ENCODE data around the gene FSTL5. TPM values are rescaled to one million over a fixed set of nuclear protein-coding genes. Genes with fewer than 3 reads are reported as not detected.
A peak's percentile ranks its signal among the peaks of the same experiment; 100 is the strongest.

Gene FSTL5
- total RNA-seq, 2 donors from 2014 or later, result 0.24 to 1.1 TPM

DNA sequence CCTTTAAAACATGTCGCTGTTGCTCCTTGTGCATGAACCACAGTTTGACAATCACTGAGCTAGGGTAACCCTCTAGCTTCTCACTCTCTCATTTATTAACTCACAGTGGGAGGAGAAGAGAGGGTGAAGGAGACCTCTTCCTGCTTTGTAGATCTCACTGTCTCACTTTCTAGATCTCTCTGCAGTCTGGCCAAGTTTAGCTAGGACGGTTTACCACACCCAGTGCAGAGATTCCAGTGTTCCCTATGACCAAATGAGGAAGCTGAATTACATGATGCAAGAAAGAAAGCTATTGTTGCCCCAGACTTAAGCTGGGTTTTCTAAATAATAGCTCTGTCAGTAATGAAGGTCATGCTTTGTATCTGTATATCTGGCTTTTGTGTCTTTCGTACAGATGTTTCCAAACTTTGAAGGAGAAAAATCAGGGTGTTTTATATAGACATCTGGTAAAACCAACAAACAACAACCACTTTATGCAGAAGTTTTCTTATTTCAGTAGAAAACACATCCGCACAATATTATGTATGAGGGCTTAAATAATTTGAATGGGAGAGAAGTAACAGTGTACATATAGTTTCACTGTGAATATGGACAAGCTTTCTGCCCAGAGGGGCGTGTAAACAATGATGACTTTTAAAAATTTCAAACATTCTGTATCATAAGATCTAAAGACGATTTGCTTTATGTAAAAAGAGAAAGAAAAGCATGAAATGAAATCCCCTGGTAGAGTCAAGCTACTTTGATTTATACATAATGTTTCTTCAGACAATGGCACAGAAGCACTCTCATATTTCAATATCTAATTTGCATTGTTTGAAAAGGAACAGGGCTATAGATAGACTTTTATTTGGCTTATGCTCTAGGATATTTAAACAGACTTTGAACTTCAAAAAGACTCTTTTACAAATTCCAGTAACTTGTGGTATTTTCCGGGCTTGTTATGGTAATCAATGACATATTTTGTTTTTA is 582.3 kb downstream of the FSTL5 start:
- no peaks in the 10 kb centered on the region for H3K27me3 ChIP-seq (ENCODE audit: control insufficient read depth, insufficient read depth, low read length, poor library complexity, severe bottlenecking)
- H3K9ac ChIP-seq (ENCODE audit: extremely low read depth, low read length, poor library complexity, severe bottlenecking), result no peak overlapping the region
- TF ChIP-seq, protein P1, sequence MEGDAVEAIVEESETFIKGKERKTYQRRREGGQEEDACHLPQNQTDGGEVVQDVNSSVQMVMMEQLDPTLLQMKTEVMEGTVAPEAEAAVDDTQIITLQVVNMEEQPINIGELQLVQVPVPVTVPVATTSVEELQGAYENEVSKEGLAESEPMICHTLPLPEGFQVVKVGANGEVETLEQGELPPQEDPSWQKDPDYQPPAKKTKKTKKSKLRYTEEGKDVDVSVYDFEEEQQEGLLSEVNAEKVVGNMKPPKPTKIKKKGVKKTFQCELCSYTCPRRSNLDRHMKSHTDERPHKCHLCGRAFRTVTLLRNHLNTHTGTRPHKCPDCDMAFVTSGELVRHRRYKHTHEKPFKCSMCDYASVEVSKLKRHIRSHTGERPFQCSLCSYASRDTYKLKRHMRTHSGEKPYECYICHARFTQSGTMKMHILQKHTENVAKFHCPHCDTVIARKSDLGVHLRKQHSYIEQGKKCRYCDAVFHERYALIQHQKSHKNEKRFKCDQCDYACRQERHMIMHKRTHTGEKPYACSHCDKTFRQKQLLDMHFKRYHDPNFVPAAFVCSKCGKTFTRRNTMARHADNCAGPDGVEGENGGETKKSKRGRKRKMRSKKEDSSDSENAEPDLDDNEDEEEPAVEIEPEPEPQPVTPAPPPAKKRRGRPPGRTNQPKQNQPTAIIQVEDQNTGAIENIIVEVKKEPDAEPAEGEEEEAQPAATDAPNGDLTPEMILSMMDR (conservative IDR thresholded peaks at IDR 0.05), result no peak
- H3K4me1 Mint-ChIP-seq, result peaks cover 3% of the 10 kb centered on the region
- WGBS, 2 experiments (ENCODE audit: insufficient coverage in 1 of 2, insufficient read length in 1 of 2), result 83 to 86% methylated on average over 1 to 7 of the region's 7 CpGs
- H3K36me3 ChIP-seq (ENCODE audit: control insufficient read depth, insufficient read depth, low read length), result no peaks in the 10 kb centered on the region
- no peak overlapping the region for H3K27ac Mint-ChIP-seq
- DNase-seq, result no peak
- H3K9me3 ChIP-seq (ENCODE audit: control insufficient read depth, low read length), result no peaks in the 10 kb centered on the region
- no peaks in the 10 kb centered on the region for H3K36me3 Mint-ChIP-seq (ENCODE audit: low read depth)
- peak overlapping the region; percentile 44 for H3K27ac ChIP-seq (ENCODE audit: low read depth, low read length)
- no peaks in the 10 kb centered on the region for H3K4me1 ChIP-seq (ENCODE audit: control insufficient read depth, insufficient read depth, low read length)
- no peaks in the 10 kb centered on the region for H3K27me3 Mint-ChIP-seq (ENCODE audit: insufficient read depth)
- no peak overlapping the region for H3K4me3 Mint-ChIP-seq
- H3K9me3 Mint-ChIP-seq, result no peaks in the 10 kb centered on the region
- no peak overlapping the region for H3K4me3 ChIP-seq (ENCODE audit: low read length)

DNA sequence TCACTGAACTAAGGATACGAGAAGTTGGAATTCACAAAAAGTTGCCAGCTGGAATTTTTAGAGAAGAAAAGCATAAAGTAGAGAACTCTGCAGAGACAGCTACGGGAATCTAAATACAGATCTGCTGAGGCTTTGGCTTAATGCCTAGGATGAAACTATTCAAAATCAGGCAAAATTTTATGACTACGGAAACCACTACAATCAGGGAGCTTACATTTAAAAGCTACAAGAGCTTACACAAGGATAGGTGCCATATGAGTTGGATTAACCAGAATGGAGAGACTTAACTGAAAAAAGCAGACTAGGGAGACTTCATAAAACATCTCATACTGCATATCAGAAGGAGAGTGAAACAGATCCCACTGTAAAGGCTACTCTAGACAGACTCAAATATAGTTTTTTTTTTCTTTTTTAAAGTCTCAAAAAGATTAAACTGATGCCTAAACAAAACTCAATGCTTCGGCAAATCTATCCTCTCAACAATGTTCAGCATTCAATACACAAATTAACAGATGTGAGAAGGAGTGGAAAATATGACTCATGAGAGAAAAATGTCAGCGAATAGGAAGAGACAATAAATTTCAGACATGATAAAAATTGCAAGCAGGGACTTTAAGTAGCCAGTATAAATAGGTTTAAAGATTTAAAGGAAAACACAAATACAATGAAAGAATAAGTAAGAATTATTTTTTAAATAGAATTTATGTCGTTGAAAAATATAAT is 586.1 kb downstream of the FSTL5 start:
- no peak for DNase-seq
- Mint-ChIP-seq H3K27ac (no peak overlapping the region), H3K27me3 (ENCODE audit: insufficient read depth) (no peaks in the 10 kb centered on the region), H3K4me3 (no peak overlapping the region), H3K36me3 (ENCODE audit: low read depth) (no peaks in the 10 kb centered on the region), H3K9me3 (peaks cover 21% of the 10 kb centered on the region), H3K4me1 (no peaks in the 10 kb centered on the region)
- H3K4me3 ChIP-seq (ENCODE audit: low read length), result no peak overlapping the region
- 86 to 94% methylated on average over 2 to 5 of the region's 6 CpGs for WGBS, 2 experiments (ENCODE audit: insufficient coverage in 1 of 2, insufficient read length in 1 of 2)
- no peaks in the 10 kb centered on the region for H3K27me3 ChIP-seq (ENCODE audit: control insufficient read depth, insufficient read depth, low read length, poor library complexity, severe bottlenecking)
- H3K36me3 ChIP-seq (ENCODE audit: control insufficient read depth, insufficient read depth, low read length), result no peaks in the 10 kb centered on the region
- H3K9ac ChIP-seq (ENCODE audit: extremely low read depth, low read length, poor library complexity, severe bottlenecking), result no peak overlapping the region
- no peak overlapping the region for H3K27ac ChIP-seq (ENCODE audit: low read depth, low read length)
- TF ChIP-seq, protein P1 (conservative IDR thresholded peaks at IDR 0.05), result no peak
- H3K9me3 ChIP-seq (ENCODE audit: control insufficient read depth, low read length), result no peaks in the 10 kb centered on the region
- H3K4me1 ChIP-seq (ENCODE audit: control insufficient read depth, insufficient read depth, low read length), result no peaks in the 10 kb centered on the region

DNA sequence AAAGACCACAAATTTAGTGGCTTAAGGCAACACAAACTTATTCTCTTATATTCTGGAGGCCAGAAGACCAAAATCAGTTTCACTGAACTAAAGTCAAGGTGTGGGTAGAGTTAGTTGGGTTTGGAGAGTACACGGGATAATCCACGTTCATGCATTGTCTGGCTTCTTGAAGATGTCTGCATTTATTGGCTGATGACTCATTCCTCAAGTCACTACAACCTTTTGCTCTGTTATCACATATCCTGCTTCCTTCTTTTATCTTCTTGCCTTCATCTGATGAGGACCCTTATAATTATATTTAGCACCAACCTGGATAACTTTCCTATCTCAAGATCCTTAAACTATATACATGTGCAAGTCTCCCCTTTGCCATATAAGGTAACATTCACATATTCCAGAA is 590.0 kb downstream of the FSTL5 start:
- Histone ChIP-seq H3K9ac (ENCODE audit: extremely low read depth, low read length, poor library complexity, severe bottlenecking) (no peak overlapping the region), H3K36me3 (ENCODE audit: control insufficient read depth, insufficient read depth, low read length) (no peaks in the 10 kb centered on the region), H3K4me1 (ENCODE audit: control insufficient read depth, insufficient read depth, low read length) (no peaks in the 10 kb centered on the region), H3K27me3 (ENCODE audit: control insufficient read depth, insufficient read depth, low read length, poor library complexity, severe bottlenecking) (no peaks in the 10 kb centered on the region), H3K27ac (ENCODE audit: low read depth, low read length) (no peak overlapping the region), H3K4me3 (ENCODE audit: low read length) (no peak overlapping the region), H3K9me3 (ENCODE audit: control insufficient read depth, low read length) (no peaks in the 10 kb centered on the region)
- Mint-ChIP-seq H3K36me3 (ENCODE audit: low read depth) (no peaks in the 10 kb centered on the region), H3K4me3 (no peak overlapping the region), H3K27ac (no peak overlapping the region), H3K9me3 (peaks cover 21% of the 10 kb centered on the region), H3K27me3 (ENCODE audit: insufficient read depth) (no peaks in the 10 kb centered on the region), H3K4me1 (no peaks in the 10 kb centered on the region)
- TF ChIP-seq, protein P1 (conservative IDR thresholded peaks at IDR 0.05), result no peak
- no peak for DNase-seq
- WGBS, 2 experiments (ENCODE audit: insufficient coverage in 1 of 2, insufficient read length in 1 of 2), result 90 to 100% methylated on average over 1 to 2 of the region's 2 CpGs

All from endodermal cell (in vitro differentiated cells).